Osteoblast (primary cell): Measurements from ENCODE around the gene YTHDC1. TPM values are rescaled to one million over a fixed set of nuclear protein-coding genes. Genes with fewer than 3 reads are reported as not detected.

Experiments
- DNase-seq: peaks from one replicate; pipeline ENCODE4 v3.0.0; 2011; ENCODE audit warnings: low spot score, mixed read lengths; ENCODE audit not compliant: insufficient read length; ENCODE audit errors: missing footprints
- H2AFZ ChIP-seq: 2 replicates; pipeline ENCODE4 v1.6.0; 2011; ENCODE audit warnings: mild to moderate bottlenecking, low read length
- H3K27ac ChIP-seq: 2 replicates; pipeline ENCODE4 v1.5.1; 2011; ENCODE audit warnings: mild to moderate bottlenecking, low read depth, low read length, moderate library complexity
- H3K27me3 ChIP-seq: 2 replicates; pipeline ENCODE4 v1.6.0; 2012; ENCODE audit warnings: mild to moderate bottlenecking, control low read depth, inconsistent platforms, low read length, moderate library complexity; ENCODE audit not compliant: insufficient read depth
- H3K36me3 ChIP-seq: 2 replicates; pipeline ENCODE4 v1.5.1; 2011; ENCODE audit warnings: mild to moderate bottlenecking, low read length, control low read depth, moderate library complexity; ENCODE audit not compliant: insufficient read depth
- H3K4me1 ChIP-seq: 2 replicates; pipeline ENCODE4 v1.5.1; 2011; ENCODE audit warnings: mild to moderate bottlenecking, low read length, control low read depth, moderate library complexity; ENCODE audit not compliant: insufficient read depth
- H3K4me2 ChIP-seq: 2 replicates; pipeline ENCODE4 v1.6.0; 2011; ENCODE audit warnings: mild to moderate bottlenecking, low read length; ENCODE audit not compliant: insufficient read depth
- H3K4me3 ChIP-seq: fragments of 200-600 bp; sonication (generic); 3 replicates; pipeline ENCODE4 v1.5.1; 2012; ENCODE audit warnings: mild to moderate bottlenecking, low read length, inconsistent platforms; ENCODE audit not compliant: insufficient read depth
- H3K79me2 ChIP-seq: 2 replicates; pipeline ENCODE4 v1.6.0; 2012; ENCODE audit warnings: mild to moderate bottlenecking, low read length, control low read depth, inconsistent platforms; ENCODE audit not compliant: insufficient read depth
- H3K9me3 ChIP-seq: 2 replicates; pipeline ENCODE4 v1.5.1; 2011; ENCODE audit warnings: low read depth, low read length, control low read depth
- H4K20me1 ChIP-seq: 2 replicates; pipeline ENCODE4 v1.6.0; 2012; ENCODE audit warnings: mild to moderate bottlenecking, low read length, control low read depth; ENCODE audit not compliant: insufficient read depth
- total RNA-seq: library from RNA; depleted of rRNA; stranded (reverse); fragments of >200 nt; gene quantifications from 2 replicates; pipeline ENCODE4 v1.2.3, GENCODE V29; 2012
- TF ChIP-seq, protein P1 (sequence below): IDR thresholded peaks from 2 replicates; pipeline ENCODE4 v1.5.1; 2011; ENCODE audit warnings: mild to moderate bottlenecking, low read depth, low read length, moderate library complexity; ENCODE audit errors: extremely low read depth

Gene YTHDC1
- total RNA-seq, 1 donor: 40.2 TPM

GRCh38 chr4:68324519-68325262 lies 25.2 kb downstream of the YTHDC1 start:
- DNase-seq: no peak
- Histone ChIP-seq H3K27ac (no peak overlapping the region), H3K79me2 (peaks cover 17% of the 10 kb centered on the region), H3K4me3 (no peak overlapping the region), H3K4me1 (no peaks in the 10 kb centered on the region), H3K9me3 (no peaks in the 10 kb centered on the region), H3K36me3 (peaks cover 64% of the 10 kb centered on the region), H2AFZ (no peak overlapping the region), H4K20me1 (no peaks in the 10 kb centered on the region), H3K27me3 (no peaks in the 10 kb centered on the region), H3K4me2 (no peak overlapping the region)
- TF ChIP-seq, protein P1, sequence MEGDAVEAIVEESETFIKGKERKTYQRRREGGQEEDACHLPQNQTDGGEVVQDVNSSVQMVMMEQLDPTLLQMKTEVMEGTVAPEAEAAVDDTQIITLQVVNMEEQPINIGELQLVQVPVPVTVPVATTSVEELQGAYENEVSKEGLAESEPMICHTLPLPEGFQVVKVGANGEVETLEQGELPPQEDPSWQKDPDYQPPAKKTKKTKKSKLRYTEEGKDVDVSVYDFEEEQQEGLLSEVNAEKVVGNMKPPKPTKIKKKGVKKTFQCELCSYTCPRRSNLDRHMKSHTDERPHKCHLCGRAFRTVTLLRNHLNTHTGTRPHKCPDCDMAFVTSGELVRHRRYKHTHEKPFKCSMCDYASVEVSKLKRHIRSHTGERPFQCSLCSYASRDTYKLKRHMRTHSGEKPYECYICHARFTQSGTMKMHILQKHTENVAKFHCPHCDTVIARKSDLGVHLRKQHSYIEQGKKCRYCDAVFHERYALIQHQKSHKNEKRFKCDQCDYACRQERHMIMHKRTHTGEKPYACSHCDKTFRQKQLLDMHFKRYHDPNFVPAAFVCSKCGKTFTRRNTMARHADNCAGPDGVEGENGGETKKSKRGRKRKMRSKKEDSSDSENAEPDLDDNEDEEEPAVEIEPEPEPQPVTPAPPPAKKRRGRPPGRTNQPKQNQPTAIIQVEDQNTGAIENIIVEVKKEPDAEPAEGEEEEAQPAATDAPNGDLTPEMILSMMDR: no peak

DNA sequence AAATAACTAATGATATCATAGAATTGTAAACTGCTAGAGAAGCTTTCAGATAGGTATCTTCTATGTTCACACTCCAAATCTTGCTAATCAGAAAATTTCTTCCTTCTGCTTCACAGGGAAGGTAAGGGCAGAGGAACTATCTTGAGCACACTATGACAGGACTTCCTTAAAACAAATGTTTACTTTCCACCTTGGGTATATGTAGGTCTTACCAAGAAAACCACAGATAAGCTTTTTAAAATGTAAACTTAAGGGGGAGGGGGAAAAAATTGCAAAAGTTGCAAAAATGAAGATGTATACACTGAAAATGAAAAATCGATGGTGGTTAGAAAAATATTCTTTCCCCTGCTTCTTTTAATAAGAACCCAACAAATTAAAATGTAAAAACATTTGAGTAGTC lies 30.9 kb downstream of the YTHDC1 start:
- H3K27me3 ChIP-seq: no peaks in the 10 kb centered on the region
- TF ChIP-seq, protein P1: no peak
- peaks cover 7% of the 10 kb centered on the region for H3K79me2 ChIP-seq
- H3K4me3 ChIP-seq: no peak overlapping the region
- DNase-seq: no peak
- H3K27ac ChIP-seq: no peak overlapping the region
- no peak overlapping the region for H2AFZ ChIP-seq
- no peaks in the 10 kb centered on the region for H3K9me3 ChIP-seq
- peaks cover 83% of the 10 kb centered on the region for H3K36me3 ChIP-seq
- H3K4me1 ChIP-seq: no peaks in the 10 kb centered on the region
- peaks cover 2% of the 10 kb centered on the region for H4K20me1 ChIP-seq
- no peak overlapping the region for H3K4me2 ChIP-seq

- H3K36me3 ChIP-seq: peaks cover 78% of the 10 kb centered on the region
- peak; percentile 42 for DNase-seq
Observed at GRCh38 chr4:68316193-68316969, 33.5 kb downstream of the YTHDC1 start.

More at GRCh38 chr4:68316193-68316969, 33.5 kb downstream of the YTHDC1 start:
- no peak overlapping the region for H3K27ac ChIP-seq
- H3K4me3 ChIP-seq: no peak overlapping the region
- H3K9me3 ChIP-seq: no peaks in the 10 kb centered on the region
- H2AFZ ChIP-seq: no peak overlapping the region
- no peaks in the 10 kb centered on the region for H3K4me1 ChIP-seq
- no peaks in the 10 kb centered on the region for H3K27me3 ChIP-seq
- H4K20me1 ChIP-seq: peaks cover 2% of the 10 kb centered on the region
- TF ChIP-seq, protein P1: no peak
- H3K79me2 ChIP-seq: no peaks in the 10 kb centered on the region
- H3K4me2 ChIP-seq: no peak overlapping the region
